ENCODE data around the gene FIBP.

- TF ChIP-seq POLR2A (IDR thresholded peaks at IDR 0.05) = no peak
- TF ChIP-seq, protein P1, sequence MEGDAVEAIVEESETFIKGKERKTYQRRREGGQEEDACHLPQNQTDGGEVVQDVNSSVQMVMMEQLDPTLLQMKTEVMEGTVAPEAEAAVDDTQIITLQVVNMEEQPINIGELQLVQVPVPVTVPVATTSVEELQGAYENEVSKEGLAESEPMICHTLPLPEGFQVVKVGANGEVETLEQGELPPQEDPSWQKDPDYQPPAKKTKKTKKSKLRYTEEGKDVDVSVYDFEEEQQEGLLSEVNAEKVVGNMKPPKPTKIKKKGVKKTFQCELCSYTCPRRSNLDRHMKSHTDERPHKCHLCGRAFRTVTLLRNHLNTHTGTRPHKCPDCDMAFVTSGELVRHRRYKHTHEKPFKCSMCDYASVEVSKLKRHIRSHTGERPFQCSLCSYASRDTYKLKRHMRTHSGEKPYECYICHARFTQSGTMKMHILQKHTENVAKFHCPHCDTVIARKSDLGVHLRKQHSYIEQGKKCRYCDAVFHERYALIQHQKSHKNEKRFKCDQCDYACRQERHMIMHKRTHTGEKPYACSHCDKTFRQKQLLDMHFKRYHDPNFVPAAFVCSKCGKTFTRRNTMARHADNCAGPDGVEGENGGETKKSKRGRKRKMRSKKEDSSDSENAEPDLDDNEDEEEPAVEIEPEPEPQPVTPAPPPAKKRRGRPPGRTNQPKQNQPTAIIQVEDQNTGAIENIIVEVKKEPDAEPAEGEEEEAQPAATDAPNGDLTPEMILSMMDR (IDR thresholded peaks at IDR 0.05 in 4 of 5, conservative IDR thresholded peaks at IDR 0.05 in 1 of 5) = no peak
Measured at GRCh38 chr11:65849771-65850216, 38.5 kb downstream of the FIBP start.
